Ishikawa (cell line): Measurements from ENCODE around the gene HSDL1.

ENCODE experiments used
- CEBPB ChIP-seq: IDR thresholded peaks from 2 replicates; pipeline ENCODE4 v1.6.1; 2012
- CREB1 ChIP-seq: IDR thresholded peaks from 2 replicates; pipeline ENCODE4 v1.6.1; 2012; ENCODE audit warnings: low read depth
- EGR1 ChIP-seq: IDR thresholded peaks from 2 replicates; pipeline ENCODE4 v1.6.1; 2012
- EP300 ChIP-seq: IDR thresholded peaks from 2 replicates; pipeline ENCODE4 v1.6.1; 2012; ENCODE audit warnings: borderline replicate concordance
- FOXM1 ChIP-seq: IDR thresholded peaks from 2 replicates; pipeline ENCODE4 v1.6.1; 2012; ENCODE audit warnings: low read depth, borderline replicate concordance
- MAX ChIP-seq: IDR thresholded peaks from 2 replicates; pipeline ENCODE4 v1.6.1; 2012
- RAD21 ChIP-seq: IDR thresholded peaks from 2 replicates; pipeline ENCODE4 v1.6.1; 2012; ENCODE audit warnings: low read depth
- REST ChIP-seq: IDR thresholded peaks from 2 replicates; pipeline ENCODE4 v1.6.1; 2012; ENCODE audit warnings: low read depth, mild to moderate bottlenecking
- TAF1 ChIP-seq: IDR thresholded peaks from 2 replicates; pipeline ENCODE4 v1.6.1; 2012; ENCODE audit warnings: low read depth, mild to moderate bottlenecking
- TCF12 ChIP-seq: IDR thresholded peaks from 2 replicates; pipeline ENCODE4 v1.6.1; 2012; ENCODE audit warnings: low read depth
- TEAD4 ChIP-seq: IDR thresholded peaks from 2 replicates; pipeline ENCODE4 v1.6.1; 2012
- USF1 ChIP-seq: IDR thresholded peaks from 2 replicates; pipeline ENCODE4 v1.6.1; 2012
- YY1 ChIP-seq: IDR thresholded peaks from 2 replicates; pipeline ENCODE4 v1.6.1; 2012; ENCODE audit warnings: low read depth
- ZBTB7A ChIP-seq: IDR thresholded peaks from 2 replicates; pipeline ENCODE4 v1.6.1; 2012; ENCODE audit warnings: low read depth

The HSDL1 gene

GRCh38 chr16:84138824-84139627 is 6.0 kb downstream of the HSDL1 start:
- TF ChIP-seq RAD21 (no peak), EP300 (peak; percentile 14; the same call in 1 of the 2 replicates)

- TF ChIP-seq EP300: no peak
- no peak for TF ChIP-seq CREB1
- no peak for TF ChIP-seq ZBTB7A
- TF ChIP-seq FOXM1: no peak
- no peak for TF ChIP-seq MAX
- TF ChIP-seq REST: no peak
- TF ChIP-seq USF1: no peak
- no peak for TF ChIP-seq TEAD4
- no peak for TF ChIP-seq CEBPB
- TF ChIP-seq TCF12: no peak
- no peak for TF ChIP-seq EGR1
- TF ChIP-seq TAF1: no peak
- no peak for TF ChIP-seq RAD21
Observed at GRCh38 chr16:84138500-84138823, 6.5 kb downstream of the HSDL1 start.

- no peak for TF ChIP-seq EP300
- no peak for TF ChIP-seq YY1
- no peak for TF ChIP-seq FOXM1
Observed at GRCh38 chr16:84137769-84138357, 7.1 kb downstream of the HSDL1 start.

- TF ChIP-seq FOXM1 (no peak), MAX (peak; percentile 44; the same call in 1 of the 2 replicates)
Observed at GRCh38 chr16:84137287-84137686, 7.7 kb downstream of the HSDL1 start.

- TF ChIP-seq ZBTB7A (no peak), MAX (no peak), YY1 (no peak)
Observed at GRCh38 chr16:84136331-84137125, 8.4 kb downstream of the HSDL1 start.

GRCh38 chr16:84132527-84133285 is 12.3 kb downstream of the HSDL1 start:
- TF ChIP-seq YY1: no peak
- no peak for TF ChIP-seq FOXM1
- TF ChIP-seq EP300: no peak
- TF ChIP-seq CEBPB: no peak
- no peak for TF ChIP-seq REST
- TF ChIP-seq EGR1: no peak
